PC-3 (cell line): Measurements from ENCODE around the gene FBXL13. TPM values are rescaled to one million over a fixed set of nuclear protein-coding genes. Genes with fewer than 3 reads are reported as not detected.
"Not testable (repeated sequence)": the region's sequence is repeated elsewhere in the genome, so short reads cannot be mapped to it uniquely, and the experiment has no call there.

Source experiments
- ATAC-seq: fragments of 200-7000 bp; cut with Tn5 transposase; 2 replicates; pipeline ENCODE4 v1.9.1; 2020; ENCODE audit warnings: mild to moderate bottlenecking, moderate library complexity
- BruUV-seq: library from RNA; stranded (reverse); fragments of 400-500 nt; replicated peaks from 2 replicates; lab custom pipeline; 2021; lab: Mats Ljungman, UMichigan
- CTCF ChIA-PET: fragments of 300-600 bp; sonication (Branson Sonifier 250); formaldehyde crosslinking; loops from one replicate; lab custom pipeline; 2022; ENCODE audit warnings: antibody characterized with exemption; lab: Charles Lee
- POLR2A ChIA-PET: fragments of 300-600 bp; sonication (Branson Sonifier 250); formaldehyde crosslinking; loops from one replicate; lab custom pipeline; 2022; ENCODE audit warnings: antibody characterized with exemption; ENCODE audit not compliant: unreplicated experiment; lab: Charles Lee
- DNase-seq: peaks from one replicate; pipeline ENCODE4 v3.0.0-alpha.2; 2015
- H2AFZ ChIP-seq: fragments of 300-600 bp; sonication (generic); 2 replicates; pipeline ENCODE4 v1.6.0; 2016; ENCODE audit warnings: antibody characterized with exemption, low read length
- H3F3A ChIP-seq: fragments of 300-600 bp; sonication (generic); one replicate; pipeline ENCODE4 v1.6.0; 2017; ENCODE audit warnings: antibody characterized with exemption, low read length, control low read depth, mild to moderate bottlenecking; ENCODE audit not compliant: unreplicated experiment
- H3K27ac ChIP-seq: fragments of 300-600 bp; sonication (generic); 2 replicates; pipeline ENCODE4 v1.5.1; 2016; ENCODE audit warnings: mild to moderate bottlenecking, low read length
- H3K27me3 ChIP-seq: fragments of 300-600 bp; sonication (generic); 2 replicates; pipeline ENCODE4 v1.6.1; 2016; ENCODE audit warnings: low read length, mixed read lengths
- H3K36me3 ChIP-seq: fragments of 300-600 bp; sonication (generic); 2 replicates; pipeline ENCODE4 v1.6.1; 2016; ENCODE audit warnings: low read depth, mixed run types, low read length, mixed read lengths
- H3K4me1 ChIP-seq: fragments of 300-600 bp; sonication (generic); 2 replicates; pipeline ENCODE4 v1.5.1; 2016; ENCODE audit warnings: low read length; ENCODE audit not compliant: insufficient read depth
- H3K4me2 ChIP-seq: fragments of 300-600 bp; sonication (generic); 2 replicates; pipeline ENCODE4 v1.6.0; 2016; ENCODE audit warnings: low read length
- H3K4me3 ChIP-seq: fragments of 300-600 bp; sonication (generic); 2 replicates; pipeline ENCODE4 v1.5.1; 2016; ENCODE audit warnings: mild to moderate bottlenecking, low read length, mixed read lengths
- H3K79me2 ChIP-seq: fragments of 300-600 bp; sonication (generic); 2 replicates; pipeline ENCODE4 v1.6.1; 2017; ENCODE audit warnings: low read length, mixed read lengths
- H3K9ac ChIP-seq: fragments of 300-600 bp; sonication (generic); 2 replicates; pipeline ENCODE4 v1.6.0; 2016; ENCODE audit warnings: mild to moderate bottlenecking, low read length
- H3K9me2 ChIP-seq: fragments of 300-600 bp; sonication (generic); replicated peaks from 2 replicates; pipeline ENCODE4 v1.6.1; 2016; ENCODE audit warnings: mixed run types, low read length, mixed read lengths
- H3K9me3 ChIP-seq: fragments of 300-600 bp; sonication (generic); 2 replicates; pipeline ENCODE4 v1.6.1; 2016; ENCODE audit warnings: low read length, mixed read lengths
- H4K20me1 ChIP-seq: fragments of 300-600 bp; sonication (generic); 2 replicates; pipeline ENCODE4 v1.6.1; 2016; ENCODE audit warnings: low read length, mixed read lengths
- CTCF ChIP-seq: fragments of 300-600 bp; sonication (generic); conservative IDR thresholded peaks from 2 replicates; pipeline ENCODE4 v1.5.1; 2017; ENCODE audit warnings: antibody characterized with exemption, low read depth, mild to moderate bottlenecking, low read length
- EZH2 ChIP-seq: fragments of 300-600 bp; sonication (generic); IDR thresholded peaks from one replicate; pipeline ENCODE4 v1.6.1; 2017; ENCODE audit warnings: antibody characterized with exemption, mild to moderate bottlenecking, low read length; ENCODE audit not compliant: unreplicated experiment
- EZH2phosphoT487 ChIP-seq: fragments of 300-600 bp; sonication (generic); IDR thresholded peaks from 2 replicates; pipeline ENCODE4 v1.6.1; 2018; ENCODE audit warnings: mild to moderate bottlenecking, antibody characterized with exemption, low read length, borderline replicate concordance
- intact Hi-C: fragments of 100-400 bp; cut with micrococcal nuclease; formaldehyde crosslinking; loops from 2 replicates; pipeline ENCODE4 v1.9.0; 2023
- total RNA-seq: library from RNA; depleted of rRNA; stranded (reverse); fragments of >200 nt; gene quantifications from 2 replicates; pipeline ENCODE4 v1.2.3, GENCODE V29; 2014

Gene FBXL13
- total RNA-seq, 1 experiment from 2014 or later, result 1.1 TPM

DNA sequence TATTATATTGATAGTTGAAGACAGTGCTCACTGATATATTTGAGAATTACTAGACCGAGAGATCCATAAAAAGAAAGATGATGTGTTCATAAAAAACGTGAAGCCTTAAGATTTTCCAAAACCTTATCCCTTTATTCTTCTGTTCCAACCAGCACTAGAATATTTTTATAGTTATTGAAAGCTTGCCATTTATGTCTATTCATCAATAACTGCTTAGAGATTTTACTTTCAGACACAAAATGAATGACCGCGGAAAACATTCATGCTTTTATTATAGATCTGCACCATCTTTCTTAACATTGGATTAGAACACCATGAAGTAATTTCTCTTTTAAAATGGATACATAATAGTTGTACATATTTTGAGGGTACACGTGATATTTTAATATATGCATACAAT is 77.6 kb downstream of the FBXL13 start:
- Histone ChIP-seq H3K36me3 (no peaks in the 10 kb centered on the region), H3K9me2 (no peaks in the 10 kb centered on the region), H3K9ac (no peak overlapping the region), H4K20me1 (no peaks in the 10 kb centered on the region), H2AFZ (no peak overlapping the region), H3K4me2 (no peak overlapping the region), H3K79me2 (no peaks in the 10 kb centered on the region), H3K27ac (no peak overlapping the region), H3K4me1 (peaks cover 19% of the 10 kb centered on the region), H3K4me3 (no peak overlapping the region), H3K27me3 (no peaks in the 10 kb centered on the region), H3K9me3 (no peaks in the 10 kb centered on the region), H3F3A (no peaks in the 10 kb centered on the region)
- BruUV-seq, result no TSS peak
- ChIA-PET POLR2A (no interaction called here), CTCF (no interaction called here)
- ATAC-seq (no peak), DNase-seq (no peak)
- intact Hi-C loops, result loop anchor here (10.0 kb wide), 1 partner anchor 148 kb away; the partner anchor contains the start of gene NAPEPLD
- TF ChIP-seq CTCF (no peak), EZH2phosphoT487 (no peak), EZH2 (no peak)

DNA sequence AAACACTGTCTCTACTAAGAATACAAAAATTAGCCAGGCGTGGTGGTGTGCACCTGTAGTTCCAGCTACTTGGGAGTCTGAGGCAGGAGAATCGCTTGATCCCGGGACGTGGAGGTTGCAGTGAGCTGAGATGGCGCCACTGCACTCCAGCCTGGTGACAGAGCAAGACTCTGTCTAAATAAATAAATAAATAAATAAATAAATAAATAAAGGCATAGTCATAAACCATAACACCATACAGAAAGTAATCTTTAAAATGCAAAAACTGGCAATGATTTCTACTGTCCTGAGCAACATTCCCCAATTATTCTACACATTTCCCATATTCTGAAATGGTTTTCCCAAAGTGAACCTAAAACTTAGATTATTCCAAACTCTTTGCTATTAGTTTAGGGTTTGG is 79.0 kb downstream of the FBXL13 start:
- H3F3A ChIP-seq, POLR2A ChIA-PET, H3K4me2 ChIP-seq, H3K27me3 ChIP-seq, H3K9me2 ChIP-seq, H3K9me3 ChIP-seq, BruUV-seq, CTCF ChIA-PET, DNase-seq, H3K9ac ChIP-seq, ATAC-seq, H3K27ac ChIP-seq, H3K36me3 ChIP-seq, H2AFZ ChIP-seq, H3K4me3 ChIP-seq, H3K79me2 ChIP-seq, H4K20me1 ChIP-seq: not testable (repeated sequence)
- H3K4me1 ChIP-seq, result peaks cover 32% of the 10 kb centered on the region
- intact Hi-C loops, result loop anchor here (10.0 kb wide), 1 partner anchor 149 kb away; the partner anchor contains the start of gene NAPEPLD

GRCh38 chr7:102994567-102994966 is 80.0 kb downstream of the FBXL13 start:
- peaks cover 6% of the 10 kb centered on the region for H3F3A ChIP-seq
- no peaks in the 10 kb centered on the region for H3K79me2 ChIP-seq
- intact Hi-C loops, result loop anchor here (10.0 kb wide), 1 partner anchor 150 kb away; the partner anchor contains the start of gene NAPEPLD
- BruUV-seq, result no TSS peak
- no peak overlapping the region for H3K4me2 ChIP-seq
- H3K4me3 ChIP-seq, result no peak overlapping the region
- no peak overlapping the region for H3K9ac ChIP-seq
- DNase-seq, result no peak
- H2AFZ ChIP-seq, result no peak overlapping the region
- H3K9me2 ChIP-seq, result no peaks in the 10 kb centered on the region
- no peak for TF ChIP-seq CTCF
- TF ChIP-seq EZH2, result no peak
- TF ChIP-seq EZH2phosphoT487, result no peak
- H3K27ac ChIP-seq, result no peak overlapping the region
- ChIA-PET CTCF (interaction anchor here (0.6 kb wide), 2 partner anchors 63 to 236 kb away, joined by 5 to 6 read pairs; no protein-coding TSS in a partner anchor), POLR2A (no interaction called here)
- peaks cover 40% of the 10 kb centered on the region for H3K4me1 ChIP-seq
- ATAC-seq, result no peak
- H3K27me3 ChIP-seq, result no peaks in the 10 kb centered on the region
- no peaks in the 10 kb centered on the region for H3K9me3 ChIP-seq
- no peaks in the 10 kb centered on the region for H3K36me3 ChIP-seq
- H4K20me1 ChIP-seq, result no peaks in the 10 kb centered on the region
